K562 (cell line): Measurements from ENCODE around the gene PPP1R3C.

Experiments used
- CREB1 ChIP-seq, 2 experiments: sonication (generic) in 1 of 2; formaldehyde crosslinking in 1 of 2; IDR thresholded peaks; 2 replicates each; pipeline versions ENCODE4 v1.6.1 to v1.8.0; 2012 to 2022; ENCODE audit warnings: inconsistent platforms in 1 of 2, mild to moderate bottlenecking in 1 of 2, missing genetic modification reagents in 1 of 2, moderate library complexity in 1 of 2
- DNMT1 ChIP-seq: fragments of 450-650 bp; IDR thresholded peaks from 2 replicates; pipeline ENCODE4 v1.6.1; 2016; ENCODE audit warnings: antibody characterized with exemption, mild to moderate bottlenecking
- FOXM1 ChIP-seq, 2 experiments: fragments of 450-650 bp in 1 of 2; sonication (generic) in 1 of 2; formaldehyde crosslinking in 1 of 2; IDR thresholded peaks; 2 replicates each; pipeline versions ENCODE4 v1.6.1 to v1.9.0; 2017 to 2022; ENCODE audit warnings: low read depth in 2 of 2, mild to moderate bottlenecking in 2 of 2, missing genetic modification reagents in 1 of 2, moderate library complexity in 1 of 2
- GABPB1 ChIP-seq: sonication (generic); formaldehyde crosslinking; IDR thresholded peaks from 2 replicates; pipeline ENCODE4 v1.8.0; 2022; ENCODE audit warnings: mild to moderate bottlenecking, missing genetic modification reagents
- NRF1 ChIP-seq, 2 experiments: fragments of 450-650 bp; IDR thresholded peaks in 1 of 2; conservative IDR thresholded peaks in 1 of 2; 2 replicates each; pipeline ENCODE4 v1.6.1; 2014; ENCODE audit warnings: mild to moderate bottlenecking in 2 of 2
- POLR2A ChIP-seq: fragments of 450-650 bp; conservative IDR thresholded peaks from 2 replicates; pipeline ENCODE4 v1.6.1; 2016
- POLR2AphosphoS5 ChIP-seq: IDR thresholded peaks from 2 replicates; pipeline ENCODE4 v1.6.1; 2011; ENCODE audit warnings: mild to moderate bottlenecking, low read depth, low read length, moderate library complexity; ENCODE audit not compliant: control insufficient read depth, insufficient read depth
- RAD21 ChIP-seq, 2 experiments: fragments of 250-450 bp in 1 of 2; fragments of 450-650 bp in 1 of 2; sonication (Bioruptor Pico) in 1 of 2; formaldehyde crosslinking in 1 of 2; IDR thresholded peaks in 1 of 2; conservative IDR thresholded peaks in 1 of 2; 2 replicates each; pipeline versions ENCODE4 v1.4.0 to v1.8.0; 2020 to 2022; ENCODE audit warnings: mild to moderate bottlenecking in 2 of 2, moderate library complexity in 1 of 2
- ZNF561 ChIP-seq: fragments of 450-650 bp; formaldehyde crosslinking; conservative IDR thresholded peaks from 2 replicates; pipeline ENCODE4 v1.4.0; 2020; ENCODE audit warnings: mild to moderate bottlenecking, moderate library complexity
- TF ChIP-seq, protein P1 (sequence below), 2 experiments: IDR thresholded peaks; 2 replicates each; pipeline ENCODE4 v1.6.1; 2011; ENCODE audit warnings: borderline replicate concordance in 1 of 2, control low read depth in 1 of 2, low read depth in 1 of 2, low read length in 1 of 2, mild to moderate bottlenecking in 1 of 2, mixed read lengths in 1 of 2, moderate library complexity in 1 of 2; ENCODE audit not compliant: insufficient read depth in 1 of 2, insufficient read length in 1 of 2, poor library complexity in 1 of 2, severe bottlenecking in 1 of 2; ENCODE audit errors: extremely low read depth in 1 of 2
- TF ChIP-seq, protein P2 (sequence below), 3 experiments: IDR thresholded peaks in 2 of 3; conservative IDR thresholded peaks in 1 of 3; 2 replicates each; pipeline ENCODE4 v1.5.1; 2011 to 2012; ENCODE audit warnings: low read length in 3 of 3, mild to moderate bottlenecking in 3 of 3, control low read depth in 2 of 3, improper control_type of control experiment in 1 of 3, inconsistent platforms in 1 of 3, low read depth in 1 of 3, mixed read lengths in 1 of 3, moderate library complexity in 1 of 3; ENCODE audit not compliant: insufficient read depth in 2 of 3
- TF ChIP-seq, protein P3 (sequence below), 2 experiments: fragments of 450-650 bp; conservative IDR thresholded peaks; 2 replicates each; pipeline ENCODE4 v1.6.1; 2017; ENCODE audit warnings: mild to moderate bottlenecking in 2 of 2, moderate library complexity in 2 of 2

DNA sequence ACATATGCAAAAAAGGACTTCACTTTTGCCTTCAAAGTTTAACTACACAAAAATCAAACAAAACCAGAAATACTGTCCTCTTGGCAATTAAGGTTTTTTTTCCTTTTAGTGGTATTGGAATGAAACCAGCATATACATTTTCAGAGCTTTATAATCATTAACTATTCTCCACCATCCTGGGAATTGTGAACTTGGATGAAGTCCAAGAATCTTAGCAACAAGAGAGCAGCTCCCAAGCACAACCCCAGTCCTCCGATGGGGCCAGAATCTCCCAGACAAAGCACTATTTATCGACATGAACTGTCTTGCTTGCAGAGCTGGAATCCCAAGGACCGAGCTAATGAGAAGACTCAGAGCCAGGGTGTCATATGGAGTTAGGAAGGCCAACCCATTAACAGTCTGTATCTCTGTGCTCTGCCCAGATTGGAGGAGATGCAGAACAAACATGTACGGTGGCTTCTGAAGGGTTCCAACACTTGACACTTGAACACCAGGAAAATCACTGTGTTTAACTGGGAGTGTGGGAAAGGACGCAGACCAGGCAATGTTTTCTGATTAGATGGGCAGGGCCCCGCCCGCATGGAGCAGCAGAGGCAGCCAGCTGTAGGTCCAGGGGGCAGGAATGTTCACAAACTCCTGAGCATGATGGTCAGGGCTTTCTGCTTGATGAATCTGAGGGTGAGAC is 35.5 kb downstream of the PPP1R3C start:
- TF ChIP-seq, protein P1, sequence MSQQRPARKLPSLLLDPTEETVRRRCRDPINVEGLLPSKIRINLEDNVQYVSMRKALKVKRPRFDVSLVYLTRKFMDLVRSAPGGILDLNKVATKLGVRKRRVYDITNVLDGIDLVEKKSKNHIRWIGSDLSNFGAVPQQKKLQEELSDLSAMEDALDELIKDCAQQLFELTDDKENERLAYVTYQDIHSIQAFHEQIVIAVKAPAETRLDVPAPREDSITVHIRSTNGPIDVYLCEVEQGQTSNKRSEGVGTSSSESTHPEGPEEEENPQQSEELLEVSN (IDR thresholded peaks at IDR 0.05; ENCODE audit: borderline replicate concordance in 1 of 2, extremely low read depth in 1 of 2, insufficient read depth in 1 of 2, insufficient read length in 1 of 2, low read depth in 1 of 2, low read length in 1 of 2, poor library complexity in 1 of 2, severe bottlenecking in 1 of 2) = no peak
- TF ChIP-seq CREB1 (IDR thresholded peaks at IDR 0.05) = no peak
- TF ChIP-seq CREB1 (CRISPR knock-in tag; IDR thresholded peaks at IDR 0.05) = no peak
- no peak for TF ChIP-seq ZNF561 (CRISPR knock-in tag)
- no peak for TF ChIP-seq RAD21 (CRISPR knock-in tag; conservative IDR thresholded peaks at IDR 0.05 in 1 of 2, IDR thresholded peaks at IDR 0.05 in 1 of 2)
- TF ChIP-seq GABPB1 (CRISPR knock-in tag) = no peak
- TF ChIP-seq, protein P2, sequence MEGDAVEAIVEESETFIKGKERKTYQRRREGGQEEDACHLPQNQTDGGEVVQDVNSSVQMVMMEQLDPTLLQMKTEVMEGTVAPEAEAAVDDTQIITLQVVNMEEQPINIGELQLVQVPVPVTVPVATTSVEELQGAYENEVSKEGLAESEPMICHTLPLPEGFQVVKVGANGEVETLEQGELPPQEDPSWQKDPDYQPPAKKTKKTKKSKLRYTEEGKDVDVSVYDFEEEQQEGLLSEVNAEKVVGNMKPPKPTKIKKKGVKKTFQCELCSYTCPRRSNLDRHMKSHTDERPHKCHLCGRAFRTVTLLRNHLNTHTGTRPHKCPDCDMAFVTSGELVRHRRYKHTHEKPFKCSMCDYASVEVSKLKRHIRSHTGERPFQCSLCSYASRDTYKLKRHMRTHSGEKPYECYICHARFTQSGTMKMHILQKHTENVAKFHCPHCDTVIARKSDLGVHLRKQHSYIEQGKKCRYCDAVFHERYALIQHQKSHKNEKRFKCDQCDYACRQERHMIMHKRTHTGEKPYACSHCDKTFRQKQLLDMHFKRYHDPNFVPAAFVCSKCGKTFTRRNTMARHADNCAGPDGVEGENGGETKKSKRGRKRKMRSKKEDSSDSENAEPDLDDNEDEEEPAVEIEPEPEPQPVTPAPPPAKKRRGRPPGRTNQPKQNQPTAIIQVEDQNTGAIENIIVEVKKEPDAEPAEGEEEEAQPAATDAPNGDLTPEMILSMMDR (IDR thresholded peaks at IDR 0.05 in 2 of 3, conservative IDR thresholded peaks at IDR 0.05 in 1 of 3; ENCODE audit: insufficient read depth in 2 of 3, low read depth in 1 of 3, low read length in 3 of 3) = no peak
- TF ChIP-seq DNMT1 = no peak
- no peak for TF ChIP-seq NRF1 (conservative IDR thresholded peaks at IDR 0.05 in 1 of 2, IDR thresholded peaks at IDR 0.05 in 1 of 2)
- no peak for TF ChIP-seq POLR2AphosphoS5
- no peak for TF ChIP-seq POLR2A
- no peak for TF ChIP-seq FOXM1 (IDR thresholded peaks at IDR 0.05; ENCODE audit: low read depth)
- TF ChIP-seq FOXM1 (CRISPR knock-in tag; IDR thresholded peaks at IDR 0.05; ENCODE audit: low read depth) = no peak
- TF ChIP-seq, protein P3, sequence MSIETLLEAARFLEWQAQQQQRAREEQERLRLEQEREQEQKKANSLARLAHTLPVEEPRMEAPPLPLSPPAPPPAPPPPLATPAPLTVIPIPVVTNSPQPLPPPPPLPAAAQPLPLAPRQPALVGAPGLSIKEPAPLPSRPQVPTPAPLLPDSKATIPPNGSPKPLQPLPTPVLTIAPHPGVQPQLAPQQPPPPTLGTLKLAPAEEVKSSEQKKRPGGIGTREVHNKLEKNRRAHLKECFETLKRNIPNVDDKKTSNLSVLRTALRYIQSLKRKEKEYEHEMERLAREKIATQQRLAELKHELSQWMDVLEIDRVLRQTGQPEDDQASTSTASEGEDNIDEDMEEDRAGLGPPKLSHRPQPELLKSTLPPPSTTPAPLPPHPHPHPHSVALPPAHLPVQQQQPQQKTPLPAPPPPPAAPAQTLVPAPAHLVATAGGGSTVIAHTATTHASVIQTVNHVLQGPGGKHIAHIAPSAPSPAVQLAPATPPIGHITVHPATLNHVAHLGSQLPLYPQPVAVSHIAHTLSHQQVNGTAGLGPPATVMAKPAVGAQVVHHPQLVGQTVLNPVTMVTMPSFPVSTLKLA (conservative IDR thresholded peaks at IDR 0.05) = no peak
